ENCODE measurements around the gene ARL6IP4.

The ARL6IP4 gene

GRCh38 chr12:122990561-122990960 lies 10.1 kb downstream of the ARL6IP4 start:
- H3K36me3 ChIP-seq = no peaks in the 10 kb centered on the region
- no peak for TF ChIP-seq CTCF (IDR thresholded peaks at IDR 0.05; ENCODE audit: low read depth, low read length)
- no peaks in the 10 kb centered on the region for H3K4me1 ChIP-seq

DNA sequence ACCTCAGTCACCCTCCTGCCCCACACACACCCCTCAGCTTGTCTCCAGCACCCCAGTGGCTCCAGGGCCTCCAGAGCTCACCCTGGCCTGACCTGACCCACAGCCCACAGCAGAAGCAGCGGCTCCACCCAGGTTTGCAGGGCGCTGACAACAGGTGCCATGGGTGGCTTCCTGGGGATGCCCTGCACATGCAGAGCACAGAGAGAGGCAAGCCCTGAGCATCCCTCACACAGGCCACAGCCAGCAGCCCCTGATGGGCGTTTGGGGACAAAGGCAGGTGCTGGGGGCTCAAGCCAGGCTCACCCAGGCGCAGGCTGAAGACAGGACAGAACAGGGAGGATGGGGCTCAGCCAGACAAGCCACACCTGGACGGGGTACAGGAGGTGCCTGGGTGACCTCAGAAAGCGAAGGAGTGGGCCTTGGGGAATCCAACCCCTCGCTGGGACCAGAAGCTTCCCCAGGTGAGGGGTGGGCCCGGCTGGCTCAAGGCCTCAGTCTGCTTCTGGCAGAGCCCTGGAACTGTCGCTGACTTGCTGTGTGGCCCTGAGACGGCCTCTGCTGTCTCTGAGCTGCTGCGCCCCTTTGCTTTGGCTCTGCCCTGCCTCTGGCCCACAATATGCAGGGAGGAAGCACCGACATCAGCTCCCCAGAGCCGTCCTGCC lies 10.6 kb downstream of the ARL6IP4 start:
- no peak overlapping the region for H3K4me3 ChIP-seq (ENCODE audit: low read depth, low read length)
- no peak for TF ChIP-seq CTCF (IDR thresholded peaks at IDR 0.05; ENCODE audit: low read depth, low read length)
- H3K36me3 ChIP-seq = no peaks in the 10 kb centered on the region
- no peak for DNase-seq
- no peaks in the 10 kb centered on the region for H3K9me3 ChIP-seq
- H3K4me1 ChIP-seq = no peaks in the 10 kb centered on the region
- no peaks in the 10 kb centered on the region for H3K27me3 ChIP-seq

More at GRCh38 chr12:122990561-122990960, 10.1 kb downstream of the ARL6IP4 start:
- Histone ChIP-seq H3K27me3 (no peaks in the 10 kb centered on the region), H3K4me3 (ENCODE audit: low read depth, low read length) (no peak overlapping the region), H3K9me3 (no peaks in the 10 kb centered on the region)
- no peak for DNase-seq

DNA sequence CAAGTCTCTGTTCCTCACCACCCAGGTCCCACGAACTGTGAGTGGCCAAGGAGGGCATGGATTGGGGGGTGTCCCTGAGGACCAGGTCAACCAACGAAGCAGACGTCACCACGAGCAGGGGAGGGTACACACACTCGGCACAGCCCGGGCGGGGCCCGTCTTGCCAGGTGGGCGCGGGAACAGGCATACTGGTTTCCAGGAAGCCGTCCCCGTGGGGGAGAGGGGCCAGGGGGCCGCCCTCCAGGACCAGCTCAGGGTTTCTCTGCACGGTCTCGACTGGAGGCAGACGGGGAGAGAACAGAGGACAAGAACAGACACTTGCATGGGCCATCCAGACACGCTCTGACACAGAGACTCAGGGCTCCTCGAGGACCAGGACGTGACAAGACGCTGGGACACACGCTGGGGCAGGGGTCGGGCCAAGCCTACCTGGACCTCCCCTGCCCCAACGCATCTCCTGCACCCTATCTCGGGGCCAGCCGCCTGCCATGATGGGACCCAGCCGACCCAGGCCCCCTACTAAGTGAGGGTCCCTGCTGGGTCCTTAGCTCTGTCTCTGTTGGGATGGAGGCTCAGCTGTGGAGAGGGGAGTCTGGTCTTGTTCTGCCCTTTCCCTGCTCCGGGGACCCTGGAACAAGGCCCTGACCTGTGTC lies 11.3 kb downstream of the ARL6IP4 start:
- DNase-seq = no peak
- Histone ChIP-seq H3K4me3 (ENCODE audit: low read depth, low read length) (no peak overlapping the region), H3K9me3 (no peaks in the 10 kb centered on the region), H3K36me3 (no peaks in the 10 kb centered on the region), H3K27me3 (no peaks in the 10 kb centered on the region), H3K4me1 (no peaks in the 10 kb centered on the region)
- TF ChIP-seq CTCF (IDR thresholded peaks at IDR 0.05; ENCODE audit: low read depth, low read length) = no peak

DNA sequence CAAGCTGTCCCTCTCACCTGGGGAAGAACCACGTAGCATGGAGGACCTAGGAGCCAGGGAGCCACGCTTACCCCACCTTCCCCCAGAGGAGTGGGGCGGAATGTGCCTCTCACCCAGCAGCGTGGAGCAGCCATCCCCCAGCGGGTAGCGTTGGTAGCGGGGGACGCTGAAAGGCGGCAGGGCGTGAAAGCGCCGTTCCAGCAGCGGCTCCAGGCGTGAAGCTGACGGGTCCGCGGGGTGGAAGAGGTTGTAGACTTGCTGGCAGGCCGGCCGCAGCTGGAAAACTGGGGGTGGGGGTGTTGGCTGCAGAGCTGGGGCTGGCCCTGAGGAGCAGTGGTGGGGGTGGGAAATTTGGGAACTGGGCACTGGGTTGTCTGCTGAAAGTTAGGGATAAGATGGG lies 11.9 kb downstream of the ARL6IP4 start:
- no peaks in the 10 kb centered on the region for H3K27me3 ChIP-seq
- no peaks in the 10 kb centered on the region for H3K9me3 ChIP-seq
- TF ChIP-seq CTCF (IDR thresholded peaks at IDR 0.05; ENCODE audit: low read depth, low read length) = no peak
- DNase-seq = no peak
- no peaks in the 10 kb centered on the region for H3K4me1 ChIP-seq
- no peak overlapping the region for H3K4me3 ChIP-seq (ENCODE audit: low read depth, low read length)
- H3K36me3 ChIP-seq = no peaks in the 10 kb centered on the region

- no peak for TF ChIP-seq CTCF (IDR thresholded peaks at IDR 0.05; ENCODE audit: low read depth, low read length)
- Histone ChIP-seq H3K36me3 (no peaks in the 10 kb centered on the region), H3K9me3 (no peaks in the 10 kb centered on the region), H3K27me3 (no peaks in the 10 kb centered on the region), H3K4me3 (ENCODE audit: low read depth, low read length) (no peak overlapping the region), H3K4me1 (no peaks in the 10 kb centered on the region)
- peak; percentile 8 for DNase-seq
Measured at GRCh38 chr12:122994140-122994675, 13.7 kb downstream of the ARL6IP4 start.

Data from BE2C (cell line).